H1 (cell line): ENCODE results near the gene ARV1. TPM values are rescaled to one million over a fixed set of nuclear protein-coding genes. Genes with fewer than 3 reads are reported as not detected.
"Not testable (repeated sequence)": the region's sequence is repeated elsewhere in the genome, so short reads cannot be mapped to it uniquely, and the experiment has no call there.

ENCODE experiments used
- CTCF ChIA-PET: fragments of 300-600 bp; sonication (Branson Sonifier 250); formaldehyde crosslinking; loops from one replicate; lab custom pipeline; 2021; ENCODE audit not compliant: partially characterized antibody; lab: Charles Lee
- POLR2A ChIA-PET: fragments of 300-600 bp; sonication (Branson Sonifier 250); formaldehyde crosslinking; loops from one replicate; lab custom pipeline; 2021; ENCODE audit warnings: inconsistent platforms; ENCODE audit not compliant: partially characterized antibody; lab: Charles Lee
- DNase-seq, 2 experiments: peaks; one replicate each; pipeline versions ENCODE4 v3.0.0 to v3.0.0-alpha.2; 2010 to 2022; ENCODE audit warnings: low spot score in 2 of 2, low read depth in 1 of 2, mixed read lengths in 1 of 2
- FAIRE-seq: peaks from 2 replicates; lab custom pipeline; 2011; peaks lifted over from hg19 to GRCh38; lab: Jason Lieb, UNC
- H2AFZ ChIP-seq: 2 replicates; pipeline ENCODE4 v1.8.1; 2012; ENCODE audit warnings: low read length, inconsistent platforms
- H2AK5ac ChIP-seq: 2 replicates; pipeline ENCODE4 v1.6.1; 2013; ENCODE audit warnings: low read depth, low read length
- H2BK120ac ChIP-seq: replicated peaks from 2 replicates; pipeline ENCODE3; 2013; ENCODE audit warnings: low read depth, low read length, inconsistent platforms
- H2BK12ac ChIP-seq: 2 replicates; pipeline ENCODE4 v1.6.1; 2013; ENCODE audit warnings: low read depth, low read length
- H2BK15ac ChIP-seq: 2 replicates; pipeline ENCODE4 v1.6.1; 2013; ENCODE audit warnings: low read length
- H2BK20ac ChIP-seq: 2 replicates; pipeline ENCODE4 v1.6.1; 2013; ENCODE audit warnings: low read length
- H2BK5ac ChIP-seq: 2 replicates; pipeline ENCODE4 v1.6.1; 2013; ENCODE audit warnings: low read depth, low read length
- H3K14ac ChIP-seq: 2 replicates; pipeline ENCODE4 v1.6.1; 2013; ENCODE audit warnings: inconsistent platforms; ENCODE audit not compliant: insufficient read length
- H3K18ac ChIP-seq: 2 replicates; pipeline ENCODE4 v1.6.1; 2013; ENCODE audit warnings: low read length; ENCODE audit errors: extremely low read depth
- H3K23ac ChIP-seq: 2 replicates; pipeline ENCODE4 v1.6.1; 2013; ENCODE audit warnings: inconsistent platforms; ENCODE audit not compliant: insufficient read length
- H3K23me2 ChIP-seq: 2 replicates; pipeline ENCODE4 v1.6.1; 2013; ENCODE audit warnings: low read depth, low read length
- H3K27ac ChIP-seq: 2 replicates; pipeline ENCODE4 v1.6.1; 2011; ENCODE audit warnings: low read depth, low read length, inconsistent platforms
- H3K27me3 ChIP-seq, 4 experiments: replicated peaks in 1 of 4; 1 replicate in 1 of 4; 2 replicates in 3 of 4; pipeline versions ENCODE4 v1.6.1 to v1.8.1; 2011 to 2013; ENCODE audit warnings: low read length in 3 of 4, mild to moderate bottlenecking in 3 of 4, inconsistent platforms in 2 of 4, mixed read lengths in 2 of 4, moderate library complexity in 1 of 4; ENCODE audit not compliant: control insufficient read depth in 3 of 4, insufficient read depth in 3 of 4; ENCODE audit errors: extremely low read depth in 1 of 4
- H3K36me3 ChIP-seq, 4 experiments: 2 replicates each; pipeline versions ENCODE4 v1.6.1 to v1.8.1; 2011 to 2013; ENCODE audit warnings: mild to moderate bottlenecking in 4 of 4, low read length in 3 of 4, moderate library complexity in 2 of 4, control low read depth in 1 of 4, inconsistent platforms in 1 of 4; ENCODE audit not compliant: insufficient read depth in 4 of 4, control insufficient read depth in 2 of 4
- H3K4ac ChIP-seq: replicated peaks from 2 replicates; pipeline ENCODE3; 2013; ENCODE audit warnings: low read length, low read depth, mixed read lengths, inconsistent platforms; ENCODE audit not compliant: insufficient read length
- H3K4me1 ChIP-seq, 4 experiments: replicated peaks in 1 of 4; 1 replicate in 1 of 4; 2 replicates in 3 of 4; pipeline versions ENCODE4 v1.6.1 to v1.8.1; 2011 to 2013; ENCODE audit warnings: low read length in 3 of 4, inconsistent platforms in 2 of 4, mixed read lengths in 1 of 4; ENCODE audit not compliant: insufficient read depth in 4 of 4, control insufficient read depth in 3 of 4
- H3K4me2 ChIP-seq, 2 experiments: 2 replicates each; pipeline versions ENCODE4 v1.6.1 to v1.8.1; 2011 to 2013; ENCODE audit warnings: low read depth in 2 of 2, low read length in 2 of 2, control low read depth in 1 of 2, inconsistent platforms in 1 of 2, mild to moderate bottlenecking in 1 of 2; ENCODE audit not compliant: insufficient read depth in 1 of 2
- H3K4me3 ChIP-seq, 4 experiments: fragments of 200-600, 300-600 bp in 1 of 4; sonication (generic), shearing (Covaris generic), sonication (Bioruptor Twin) in 1 of 4; 2 replicates each; pipeline versions ENCODE4 v1.5.1 to v1.8.1; 2011 to 2016; ENCODE audit warnings: low read length in 4 of 4, low read depth in 3 of 4, control low read depth in 2 of 4, inconsistent platforms in 2 of 4, mild to moderate bottlenecking in 2 of 4, mixed read lengths in 1 of 4, moderate library complexity in 1 of 4; ENCODE audit not compliant: insufficient read depth in 2 of 4; ENCODE audit errors: extremely low read depth in 1 of 4
- H3K56ac ChIP-seq: replicated peaks from 2 replicates; pipeline ENCODE3; 2013; ENCODE audit warnings: low read depth, mild to moderate bottlenecking, mixed read lengths, low read length, inconsistent platforms; ENCODE audit not compliant: insufficient read length
- H3K79me1 ChIP-seq: 2 replicates; pipeline ENCODE4 v1.6.1; 2013; ENCODE audit warnings: low read depth, low read length, control low read depth
- H3K79me2 ChIP-seq, 2 experiments: 2 replicates each; pipeline versions ENCODE4 v1.6.1 to v1.8.1; 2012 to 2013; ENCODE audit warnings: low read length in 2 of 2, mild to moderate bottlenecking in 2 of 2, inconsistent platforms in 1 of 2; ENCODE audit not compliant: insufficient read depth in 2 of 2, control insufficient read depth in 1 of 2
- H3K9ac ChIP-seq, 4 experiments: replicated peaks in 1 of 4; 1 replicate in 1 of 4; 2 replicates in 3 of 4; pipeline versions ENCODE4 v1.6.1 to v1.8.1; 2011 to 2013; ENCODE audit warnings: low read depth in 3 of 4, low read length in 3 of 4, control low read depth in 2 of 4, mild to moderate bottlenecking in 2 of 4, moderate library complexity in 2 of 4, inconsistent platforms in 1 of 4; ENCODE audit errors: extremely low read depth in 1 of 4
- H3K9me3 ChIP-seq, 2 experiments: 2 replicates each; pipeline versions ENCODE4 v1.6.1 to v1.8.1; 2012 to 2013; ENCODE audit warnings: mild to moderate bottlenecking in 2 of 2, moderate library complexity in 2 of 2, control low read depth in 1 of 2, inconsistent platforms in 1 of 2, low read depth in 1 of 2, low read length in 1 of 2, mixed read lengths in 1 of 2; ENCODE audit not compliant: insufficient read depth in 2 of 2
- H4K20me1 ChIP-seq, 2 experiments: replicated peaks in 1 of 2; 2 replicates each; pipeline versions ENCODE3 to v1.8.1; 2011 to 2013; ENCODE audit warnings: inconsistent platforms in 2 of 2, low read length in 2 of 2, mild to moderate bottlenecking in 1 of 2; ENCODE audit not compliant: insufficient read depth in 2 of 2, control insufficient read depth in 1 of 2
- H4K5ac ChIP-seq: 2 replicates; pipeline ENCODE4 v1.6.1; 2013; ENCODE audit warnings: low read length, low read depth, mixed read lengths, inconsistent platforms; ENCODE audit not compliant: insufficient read length
- H4K8ac ChIP-seq: 2 replicates; pipeline ENCODE4 v1.8.0; 2013; ENCODE audit warnings: mild to moderate bottlenecking, moderate library complexity, low read length, inconsistent platforms; ENCODE audit not compliant: insufficient read depth; ENCODE audit errors: extremely low read depth
- H4K91ac ChIP-seq: replicated peaks from 2 replicates; pipeline ENCODE3; 2013; ENCODE audit warnings: low read length, mixed read lengths, inconsistent platforms; ENCODE audit not compliant: insufficient read length
- BACH1 ChIP-seq: IDR thresholded peaks from 2 replicates; pipeline ENCODE4 v1.6.1; 2012; ENCODE audit warnings: low read length, improper control_type of control experiment
- CREB1 ChIP-seq: IDR thresholded peaks from 2 replicates; pipeline ENCODE4 v1.6.1; 2012; ENCODE audit warnings: inconsistent platforms
- HDAC2 ChIP-seq, 2 experiments: fragments of 300-600 bp in 1 of 2; sonication (generic) in 1 of 2; IDR thresholded peaks; 2 replicates each; pipeline ENCODE4 v1.6.1; 2011 to 2012; ENCODE audit warnings: low read depth in 2 of 2, low read length in 2 of 2, mild to moderate bottlenecking in 2 of 2, moderate library complexity in 2 of 2, borderline replicate concordance in 1 of 2, inconsistent platforms in 1 of 2
- JUND ChIP-seq: IDR thresholded peaks from 2 replicates; pipeline ENCODE4 v1.6.1; 2011; ENCODE audit warnings: mild to moderate bottlenecking, improper control_type of control experiment, low read length
- MAFK ChIP-seq: IDR thresholded peaks from 2 replicates; pipeline ENCODE4 v1.6.1; 2012; ENCODE audit warnings: low read depth, mild to moderate bottlenecking, improper control_type of control experiment, low read length
- NANOG ChIP-seq: IDR thresholded peaks from 2 replicates; pipeline ENCODE4 v1.6.1; 2011; ENCODE audit warnings: low read length, low read depth, mild to moderate bottlenecking, inconsistent platforms; ENCODE audit not compliant: insufficient read depth, poor library complexity, severe bottlenecking
- POU5F1 ChIP-seq: IDR thresholded peaks from 2 replicates; pipeline ENCODE4 v1.6.1; 2011; ENCODE audit warnings: low read depth, mild to moderate bottlenecking, low read length, moderate library complexity
- SAP30 ChIP-seq: fragments of 300-600 bp; sonication (generic); IDR thresholded peaks from 2 replicates; pipeline ENCODE4 v1.7.1; 2012; ENCODE audit warnings: low read length, moderate library complexity, mild to moderate bottlenecking, inconsistent platforms; ENCODE audit not compliant: insufficient read depth, insufficient replicate concordance
- TBP ChIP-seq: IDR thresholded peaks from 2 replicates; pipeline ENCODE4 v1.6.1; 2011; ENCODE audit warnings: low read depth, low read length, improper control_type of control experiment
- ZNF274 ChIP-seq: IDR thresholded peaks from 2 replicates; pipeline ENCODE4 v1.7.0; 2012; ENCODE audit warnings: low read length, borderline replicate concordance; ENCODE audit errors: extremely low read depth
- polyA plus RNA-seq, 7 experiments: library from polyadenylated mRNA; depleted of rRNA in 3 of 7; stranded (reverse) in 5 of 7; unstranded in 2 of 7; fragments of >200 nt in 5 of 7; fragments of 200-250 nt in 2 of 7; gene quantifications; 1 replicate in 5 of 7; 2 replicates in 1 of 7; 4 replicates in 1 of 7; pipeline versions ENCODE4 v1.2.1 to v1.2.3, GENCODE V29; 2011 to 2013; ENCODE audit warnings: missing spikeins in 2 of 7, mixed read lengths in 2 of 7
- total RNA-seq: library from RNA; stranded (reverse); fragmentation: NEBNext Ultra II Directional; extraction: Animal tissue kit (Norgen Biotek cat#: 25700); gene quantifications from 2 replicates; pipeline ENCODE4 v1.2.1, GENCODE V29; 2021
- TF ChIP-seq, protein P1 (sequence below): IDR thresholded peaks from 2 replicates; pipeline ENCODE4 v1.6.1; 2012; ENCODE audit warnings: inconsistent platforms

ARV1 gene
- total and polyA plus RNA-seq, 2 of the 8 experiments (the other 6 are each of a cell fraction or from before 2014, with no cell fraction given), result 13.1 to 13.4 TPM

DNA sequence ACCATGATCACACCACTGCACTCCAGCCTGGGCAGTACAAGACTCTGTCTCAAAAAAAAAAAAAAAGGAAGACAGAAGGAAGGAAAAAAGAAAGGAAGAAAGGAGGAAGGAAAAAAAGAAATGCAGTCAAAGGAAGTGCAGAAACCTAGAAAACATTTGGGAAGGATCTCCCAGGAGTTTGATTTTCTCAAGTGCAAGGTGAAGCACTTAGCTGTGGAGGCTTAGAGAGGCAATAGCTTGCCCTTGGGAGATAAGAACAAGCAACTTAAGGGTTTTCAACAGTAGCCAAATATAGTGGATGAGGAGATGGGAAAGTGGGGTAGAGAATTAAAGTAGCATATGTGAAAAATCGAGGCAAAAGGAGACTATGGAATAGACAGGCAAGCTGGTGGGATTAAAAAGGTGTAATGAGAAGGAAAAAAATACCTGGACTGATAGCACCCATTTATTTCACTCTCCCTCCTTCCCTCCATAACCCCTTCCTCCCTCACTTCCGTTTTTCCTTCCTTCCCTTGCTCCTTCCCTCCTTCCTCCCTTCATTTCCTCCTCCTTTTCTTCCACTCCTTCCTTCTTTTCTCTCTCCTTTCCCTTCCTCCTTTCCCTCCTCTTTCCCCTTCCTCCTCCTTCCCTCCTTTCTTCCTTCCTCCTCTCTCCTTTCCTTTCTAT is 68.0 kb downstream of the ARV1 start (continued):
- TF ChIP-seq ZNF274 (no peak), JUND (no peak), SAP30 (no peak), NANOG (no peak), BACH1 (no peak), TBP (no peak), CREB1 (no peak), MAFK (no peak), HDAC2 (IDR thresholded peaks at IDR 0.05; ENCODE audit: borderline replicate concordance in 1 of 2, low read depth in 2 of 2, low read length in 2 of 2) (no peak), POU5F1 (no peak)
- TF ChIP-seq, protein P1, sequence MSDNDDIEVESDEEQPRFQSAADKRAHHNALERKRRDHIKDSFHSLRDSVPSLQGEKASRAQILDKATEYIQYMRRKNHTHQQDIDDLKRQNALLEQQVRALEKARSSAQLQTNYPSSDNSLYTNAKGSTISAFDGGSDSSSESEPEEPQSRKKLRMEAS, result no peak
- TF ChIP-seq, all 59 proteins: peak for 0

GRCh38 chr1:231047529-231047928 is 68.6 kb downstream of the ARV1 start:
- H2BK12ac ChIP-seq, H4K5ac ChIP-seq, H3K23me2 ChIP-seq, DNase-seq, CTCF ChIA-PET, H4K91ac ChIP-seq, H3K9ac ChIP-seq, H2AFZ ChIP-seq, H4K8ac ChIP-seq, H3K18ac ChIP-seq, H4K20me1 ChIP-seq, H2AK5ac ChIP-seq, H3K23ac ChIP-seq, H2BK20ac ChIP-seq, H3K4me1 ChIP-seq, H2BK120ac ChIP-seq, H3K4me3 ChIP-seq, H3K9me3 ChIP-seq, H3K4ac ChIP-seq, FAIRE-seq, H3K36me3 ChIP-seq, H3K4me2 ChIP-seq, H3K14ac ChIP-seq, H3K27ac ChIP-seq, POLR2A ChIA-PET, H3K79me2 ChIP-seq, H2BK15ac ChIP-seq, H3K56ac ChIP-seq, H3K79me1 ChIP-seq, H2BK5ac ChIP-seq: not testable (repeated sequence)
- peaks cover 7 to 24% (median 14%) of the 10 kb centered on the region in 4 experiments; a peak in 6 of 7 replicates for H3K27me3 ChIP-seq
